ENCODE measurements around the gene RBSN.

GRCh38 chr3:15081960-15082664 is 16.8 kb downstream of the RBSN start:
- TF ChIP-seq CTCF (IDR thresholded peaks at IDR 0.05) (no peak), POLR2A (IDR thresholded peaks at IDR 0.05) (no peak)

Data from testis (tissue), 2 donors.